DMS 273 (cell line): ENCODE data around the gene ZNF205.

Source experiments
- DNase-seq: peaks from one replicate; lab custom pipeline; 2025; ENCODE audit not compliant: unreplicated experiment; lab: John Stamatoyannopoulos, UW

Gene ZNF205

DNA sequence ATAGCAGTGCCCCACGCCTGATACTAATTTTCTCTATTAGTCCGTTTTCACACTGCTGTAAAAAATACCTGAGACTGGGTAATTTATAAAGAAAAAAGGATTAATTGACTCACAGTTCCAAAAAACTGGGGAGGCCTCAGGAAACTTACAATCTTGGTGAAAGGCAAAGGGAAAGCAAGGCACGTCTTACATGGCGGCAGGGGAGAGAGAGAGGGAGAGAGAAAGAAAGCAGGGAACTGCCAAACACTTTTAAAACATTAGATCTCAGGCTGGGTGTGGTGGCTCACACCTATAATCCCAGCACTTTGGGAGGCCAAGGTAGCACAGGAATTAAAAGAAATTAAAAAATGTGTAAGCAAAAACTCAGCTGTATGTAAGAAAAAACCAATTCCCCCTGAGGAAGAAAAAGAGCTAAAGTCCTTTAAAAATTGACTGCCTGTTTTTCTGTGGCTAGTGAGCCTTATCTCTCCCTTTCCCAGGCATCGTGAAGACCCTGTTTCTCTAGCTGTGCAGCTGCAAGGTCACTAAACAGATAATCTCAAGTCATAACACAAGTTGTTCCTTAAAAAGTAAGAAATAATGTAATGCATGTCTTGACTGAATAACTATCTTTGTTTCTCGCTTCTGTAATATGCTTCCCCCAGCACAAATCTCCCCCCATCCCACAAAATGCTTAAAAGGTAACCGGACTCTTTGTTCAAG lies 27.3 kb upstream of the ZNF205 start:
- no peak for DNase-seq

DNA sequence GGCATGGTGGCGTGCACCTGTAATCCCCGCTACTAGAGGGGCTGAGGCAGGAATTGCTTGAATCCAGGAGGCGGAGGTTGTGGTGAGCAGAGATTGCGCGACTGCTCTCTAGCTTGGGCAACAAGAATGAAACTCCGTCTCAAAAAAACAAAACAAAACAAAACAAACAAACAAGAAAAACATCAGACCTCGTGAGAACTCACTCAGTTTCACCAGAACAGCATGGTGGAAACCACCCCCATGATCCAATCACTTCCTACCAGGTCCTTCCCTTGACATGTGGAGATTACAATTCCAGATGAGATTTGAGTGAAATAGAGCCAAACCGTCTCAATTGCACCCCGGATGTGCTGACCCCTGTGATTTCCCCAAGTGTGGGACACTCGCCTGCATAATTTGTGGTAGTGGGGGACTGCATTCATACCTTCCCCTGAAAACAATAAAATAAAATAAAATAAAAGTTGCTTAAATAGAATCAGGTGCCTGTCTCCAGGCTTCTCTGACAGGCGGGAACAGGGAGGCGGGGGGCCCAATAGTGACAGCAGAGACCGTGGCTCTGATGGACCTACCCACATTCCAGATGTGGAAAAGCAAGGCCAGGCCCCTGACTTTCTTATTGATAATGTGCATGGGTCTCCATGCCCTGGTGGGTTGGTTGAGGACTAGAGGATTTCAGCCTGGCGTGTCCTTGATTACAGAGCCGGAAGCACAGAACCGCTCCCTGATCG lies 26.4 kb upstream of the ZNF205 start:
- DNase-seq = no peak

DNA sequence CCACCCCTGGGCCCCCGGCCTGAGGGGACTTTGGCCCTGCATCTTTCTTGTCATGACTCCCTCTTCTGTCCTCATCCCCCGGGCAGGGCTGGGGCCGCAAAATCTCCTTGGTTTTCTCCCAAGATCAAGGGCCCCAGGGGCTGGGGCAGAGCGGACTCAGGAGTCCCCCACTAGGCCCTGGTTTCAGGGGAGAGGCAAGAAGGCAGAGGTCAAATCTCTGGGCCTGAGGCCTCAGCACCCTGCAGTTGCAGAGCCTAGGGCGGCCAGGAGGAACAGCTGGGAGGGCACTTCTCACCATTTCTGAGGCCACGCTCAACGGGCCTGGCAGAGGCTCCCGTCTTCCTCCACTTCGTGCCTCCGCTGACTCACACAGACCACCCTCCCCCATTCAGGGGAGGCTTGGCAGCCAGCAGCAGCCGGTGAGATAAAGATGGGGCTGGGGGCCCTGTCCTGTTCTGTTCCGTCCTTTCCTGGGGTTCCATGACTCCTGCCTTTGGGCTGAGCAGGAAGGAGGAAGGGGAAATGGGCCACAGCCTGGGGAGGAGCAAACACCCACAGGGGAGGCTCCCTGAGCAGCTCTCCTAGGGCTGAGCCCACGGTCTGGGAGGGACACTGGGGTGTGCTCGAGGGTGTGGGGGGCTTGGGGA lies 25.7 kb upstream of the ZNF205 start:
- DNase-seq = no peak

DNA sequence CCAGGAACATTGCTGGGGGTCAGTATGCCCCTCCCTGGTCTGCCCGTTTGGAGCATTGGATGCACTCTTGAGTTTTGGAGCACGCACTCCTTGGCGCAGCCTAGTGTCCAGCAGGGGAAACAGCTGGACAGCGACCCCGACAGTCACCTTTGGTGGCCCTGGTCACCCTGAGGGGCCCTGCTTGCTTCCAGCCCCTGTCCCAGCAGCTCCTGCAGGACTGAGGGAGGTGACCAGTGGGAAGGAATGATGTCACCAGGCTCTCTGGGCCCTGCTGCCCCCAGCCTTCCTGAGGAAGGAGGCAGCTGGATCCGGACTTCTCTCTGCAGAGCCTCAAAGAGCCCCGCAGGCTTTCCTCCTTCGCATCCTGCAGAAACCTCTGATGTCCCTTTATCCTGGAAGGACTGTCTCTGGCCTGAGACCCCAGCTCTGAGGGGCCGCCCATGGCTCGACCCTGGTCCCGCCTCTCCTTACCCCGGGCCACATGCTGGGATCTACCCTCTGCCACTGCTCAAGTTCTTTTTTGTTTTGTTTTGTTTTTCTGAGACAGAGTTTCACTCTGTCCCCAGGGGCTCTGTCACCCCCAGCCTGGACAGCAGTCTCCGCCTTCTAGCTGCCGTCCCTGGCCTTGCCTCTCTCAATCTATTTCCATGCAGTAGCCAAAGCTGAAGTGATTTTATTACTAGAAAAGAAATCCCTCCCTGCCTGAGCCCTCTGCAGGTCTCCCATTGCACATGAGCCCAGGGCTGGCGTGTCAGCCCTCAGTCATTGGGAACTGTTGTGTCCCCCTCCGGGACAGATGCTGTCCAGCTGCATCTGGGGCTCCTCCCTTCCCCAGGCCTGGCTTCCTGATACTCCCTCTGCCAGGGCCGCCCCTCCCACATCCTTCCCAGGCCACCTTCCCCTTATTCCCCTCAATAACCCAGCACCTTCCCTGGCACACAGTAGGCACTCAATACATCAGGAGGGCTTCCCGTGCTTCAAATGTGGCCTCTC lies 24.8 kb upstream of the ZNF205 start:
- no peak for DNase-seq

DNA sequence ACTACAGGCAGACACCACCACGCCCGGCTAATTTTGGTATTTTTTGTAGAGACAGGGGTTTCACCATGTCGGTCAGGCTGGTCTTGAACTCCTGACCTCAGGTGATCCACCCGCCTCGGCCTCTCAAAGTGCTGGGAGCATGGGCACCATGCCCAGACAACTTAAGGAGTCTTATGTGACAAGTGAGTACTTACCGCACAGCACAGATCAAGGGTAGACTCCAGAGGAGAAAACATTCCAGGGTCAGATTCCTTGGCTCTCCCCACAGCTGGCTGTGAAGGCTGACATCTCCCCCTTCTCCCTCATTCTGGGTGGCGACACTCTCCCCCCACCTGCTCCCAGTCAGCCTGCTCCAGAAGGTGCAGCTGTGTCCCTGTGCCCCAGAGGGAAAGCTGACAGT lies 23.9 kb upstream of the ZNF205 start:
- DNase-seq = no peak

DNA sequence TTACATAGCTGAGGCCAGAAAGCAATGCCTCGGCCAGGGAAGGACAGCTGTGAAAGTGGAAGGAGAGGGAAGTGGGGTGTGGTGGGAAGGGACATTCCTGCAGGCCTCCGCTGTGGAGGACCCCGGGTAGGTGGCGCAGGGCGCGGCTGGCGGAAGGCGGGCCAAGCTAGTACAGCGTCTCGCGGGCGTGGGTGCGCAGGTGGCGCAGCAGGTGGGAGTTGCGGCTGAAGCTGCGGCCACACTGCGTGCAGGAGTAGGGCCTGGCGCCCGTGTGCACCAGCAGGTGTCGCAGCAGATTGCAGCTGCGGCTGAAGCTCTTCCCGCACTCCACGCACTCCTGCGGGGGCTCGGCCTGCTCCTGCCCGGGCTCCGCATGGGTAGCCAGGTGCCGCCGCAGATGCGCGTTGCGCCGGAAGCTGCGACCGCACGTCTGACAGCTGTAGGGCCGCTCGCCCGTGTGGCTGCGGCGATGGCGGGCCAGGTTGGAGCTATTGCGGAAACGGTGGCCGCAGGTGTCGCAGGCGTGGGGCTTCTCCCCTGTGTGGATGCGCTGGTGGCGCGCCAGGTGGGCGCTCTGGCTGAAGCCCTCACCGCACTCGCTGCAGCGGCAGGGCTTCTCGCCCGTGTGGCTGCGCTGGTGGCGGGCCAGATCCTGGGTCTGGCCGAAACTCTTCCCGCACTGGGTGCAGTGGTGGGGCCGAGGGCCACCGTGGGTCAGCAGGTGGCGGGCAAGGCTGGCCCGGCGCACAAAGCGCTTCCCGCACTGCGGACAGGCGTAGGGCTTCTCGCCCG lies 23.3 kb upstream of the ZNF205 start:
- DNase-seq = no peak

DNA sequence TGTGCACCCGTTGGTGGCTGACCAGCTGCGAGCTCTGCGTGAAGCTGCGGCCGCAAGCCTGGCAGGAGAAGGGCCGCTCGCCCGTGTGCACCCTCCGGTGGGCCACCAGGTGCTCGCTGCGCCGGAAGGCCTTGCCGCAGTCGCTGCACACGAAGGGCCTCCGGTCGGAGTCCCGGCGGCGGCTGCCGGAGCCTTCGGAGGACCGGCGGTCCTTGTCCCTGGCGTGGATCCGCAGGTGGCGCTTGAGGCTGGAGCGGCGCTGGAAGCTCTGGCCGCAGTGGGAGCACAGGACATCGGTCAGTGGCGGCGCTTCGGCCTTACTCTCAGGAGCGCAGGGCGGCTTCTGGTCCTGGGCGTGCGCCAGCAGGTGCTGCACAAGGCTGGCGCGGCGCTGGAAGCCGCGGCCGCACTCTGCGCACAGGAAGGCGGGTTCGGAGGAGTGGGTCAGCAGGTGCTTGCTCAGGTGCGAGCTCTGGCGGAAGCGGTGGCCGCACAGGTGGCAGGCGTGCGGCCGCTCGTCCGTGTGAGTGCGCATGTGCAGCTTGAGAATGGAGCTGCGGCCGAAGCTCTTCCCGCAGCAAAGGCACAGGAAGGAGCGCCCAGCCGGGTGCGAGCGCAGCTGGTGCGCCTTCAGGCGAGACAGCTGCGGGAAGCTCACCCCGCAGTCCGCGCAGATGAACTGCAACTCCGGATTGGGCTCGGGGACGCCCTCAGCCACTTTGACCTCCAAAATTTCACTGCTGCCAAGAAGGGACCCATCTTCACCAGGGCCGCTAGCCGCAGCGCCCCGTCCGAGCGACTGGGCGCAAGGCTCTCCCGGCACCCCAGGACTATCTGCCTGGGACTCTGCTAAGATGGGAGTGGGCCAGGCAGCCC lies 22.4 kb upstream of the ZNF205 start:
- DNase-seq = no peak

DNA sequence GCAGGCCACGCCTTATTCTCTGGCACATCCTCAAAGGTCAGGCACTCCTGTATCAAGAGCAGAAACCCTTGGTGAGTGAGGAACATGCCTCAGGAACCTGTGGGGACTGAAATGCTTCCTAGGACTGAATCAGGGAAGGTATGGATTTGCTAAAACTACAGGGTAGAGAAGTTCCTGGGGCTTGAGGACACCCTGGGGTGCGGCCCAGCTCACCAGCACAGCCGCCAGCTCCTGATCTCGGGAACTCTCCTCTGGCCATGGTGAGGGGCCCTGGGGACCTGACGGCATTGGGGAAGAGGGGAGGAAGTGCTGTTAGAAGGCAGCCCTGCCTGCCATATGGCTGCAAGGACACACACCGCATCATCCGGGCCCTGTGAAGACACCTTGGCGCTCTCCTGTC lies 20.8 kb upstream of the ZNF205 start:
- no peak for DNase-seq

DNA sequence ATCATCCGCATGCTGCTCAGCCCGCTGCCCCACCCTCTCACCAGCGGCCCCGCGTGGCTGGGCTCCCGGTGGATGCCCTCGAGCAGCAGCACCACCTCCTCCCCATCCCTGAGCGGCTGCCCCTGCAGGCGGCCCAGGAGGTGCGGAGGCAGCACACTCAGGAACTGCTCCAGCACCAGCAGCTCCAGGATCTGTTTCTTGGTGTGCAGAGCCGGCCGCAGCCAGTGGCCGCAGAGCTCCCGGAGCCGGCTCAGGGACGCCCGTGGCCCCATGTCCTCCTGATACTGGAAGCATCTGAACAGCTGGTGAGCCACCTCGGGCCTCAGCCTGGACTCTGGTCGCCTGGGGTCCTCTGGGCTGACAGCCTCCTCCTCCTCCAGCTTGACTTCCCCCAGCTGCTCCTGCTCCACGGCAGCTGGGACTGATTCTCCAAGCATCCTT lies 19.9 kb upstream of the ZNF205 start:
- DNase-seq = no peak

DNA sequence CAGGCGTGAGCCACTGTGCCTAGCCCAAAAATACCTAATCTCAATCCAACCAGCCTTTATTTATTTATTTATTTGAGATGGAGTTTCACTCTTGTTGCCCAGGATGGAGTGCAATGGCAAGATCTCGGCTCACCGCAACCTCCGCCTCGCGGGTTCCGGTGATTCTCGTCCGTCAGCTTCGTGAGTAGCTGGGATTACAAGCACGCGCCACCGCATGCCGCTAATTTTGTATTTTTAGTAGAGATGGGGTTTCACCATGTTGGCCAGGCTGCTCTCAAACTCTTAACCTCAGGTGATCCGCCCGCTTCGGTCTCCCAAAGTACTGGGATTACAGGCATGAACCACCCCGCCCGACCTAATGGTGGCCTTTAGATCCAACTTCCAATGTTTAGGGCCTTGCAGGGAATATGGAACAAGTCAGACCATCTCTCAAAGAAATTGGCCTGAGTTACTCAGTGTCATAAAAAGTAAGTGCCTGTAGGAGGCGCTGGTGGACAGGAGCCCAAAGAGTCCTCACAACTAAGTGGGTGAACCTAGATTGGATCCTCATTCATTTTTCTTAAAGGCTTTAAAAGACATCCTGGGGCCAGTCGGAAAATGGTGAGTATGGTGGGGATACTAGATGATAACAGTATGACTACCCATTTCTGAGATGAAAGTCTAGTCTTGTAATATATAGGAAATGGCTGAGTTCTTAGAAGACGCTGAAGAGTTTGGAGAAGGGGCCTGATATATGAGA lies 17.9 kb upstream of the ZNF205 start:
- peak; percentile 73 for DNase-seq

DNA sequence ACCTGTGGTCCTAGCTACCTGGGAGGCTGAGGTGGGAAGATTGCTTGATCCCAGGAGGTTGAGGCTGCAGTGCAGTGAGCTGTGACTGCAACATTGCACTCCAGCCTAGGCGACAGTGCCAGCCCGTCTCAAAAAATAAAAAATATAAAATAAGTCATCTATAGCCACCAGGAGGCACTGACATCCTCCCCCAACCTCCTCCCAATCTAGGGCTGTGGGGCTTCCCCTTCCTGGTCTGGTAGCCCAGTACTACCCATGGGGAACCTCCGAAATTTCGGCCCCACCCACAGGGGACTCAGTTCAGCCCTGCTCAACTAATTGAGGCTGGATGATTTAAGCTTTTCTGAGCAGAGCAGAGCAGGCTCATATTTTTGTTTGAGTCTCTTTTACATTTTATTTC lies 16.5 kb upstream of the ZNF205 start:
- peak; percentile 61 for DNase-seq

DNA sequence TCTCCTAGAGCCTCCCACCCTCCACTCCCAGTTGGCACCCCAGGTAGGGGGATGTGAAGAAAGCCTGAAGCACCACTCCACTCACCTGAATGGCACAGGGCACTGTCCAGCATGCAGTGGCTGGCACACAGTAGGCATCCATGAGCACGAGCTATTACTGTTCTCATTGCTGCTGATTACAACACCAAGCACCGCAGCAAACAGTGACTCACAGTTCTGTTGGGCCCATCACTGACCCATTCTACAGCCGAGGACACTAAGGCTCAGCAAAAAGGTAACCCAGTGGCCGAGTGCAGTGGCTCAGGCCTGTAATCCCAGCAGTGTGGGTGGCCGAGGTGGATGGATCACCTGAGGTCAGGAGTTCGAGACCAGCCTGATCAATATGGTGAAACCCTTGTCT lies 16.0 kb upstream of the ZNF205 start:
- no peak for DNase-seq

DNA sequence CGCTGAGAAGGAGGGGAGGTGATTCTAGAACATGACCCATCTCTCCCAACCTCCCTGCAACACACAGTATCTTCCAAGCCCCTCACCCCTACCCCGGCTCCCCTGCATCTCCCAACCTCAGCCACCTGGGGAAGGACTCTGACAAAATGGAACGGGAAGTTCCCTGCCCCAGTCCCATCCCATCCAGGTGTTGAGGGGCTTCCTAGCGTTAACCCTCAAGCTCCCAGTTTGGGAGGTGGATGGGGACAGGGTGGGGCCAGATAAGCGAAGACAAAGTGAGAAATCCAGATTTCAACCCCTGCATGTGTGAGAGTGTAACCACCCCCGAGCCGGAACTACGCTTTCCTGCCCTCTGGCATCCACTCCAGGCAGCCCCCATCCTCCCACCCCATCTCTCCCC lies 15.1 kb upstream of the ZNF205 start:
- no peak for DNase-seq

DNA sequence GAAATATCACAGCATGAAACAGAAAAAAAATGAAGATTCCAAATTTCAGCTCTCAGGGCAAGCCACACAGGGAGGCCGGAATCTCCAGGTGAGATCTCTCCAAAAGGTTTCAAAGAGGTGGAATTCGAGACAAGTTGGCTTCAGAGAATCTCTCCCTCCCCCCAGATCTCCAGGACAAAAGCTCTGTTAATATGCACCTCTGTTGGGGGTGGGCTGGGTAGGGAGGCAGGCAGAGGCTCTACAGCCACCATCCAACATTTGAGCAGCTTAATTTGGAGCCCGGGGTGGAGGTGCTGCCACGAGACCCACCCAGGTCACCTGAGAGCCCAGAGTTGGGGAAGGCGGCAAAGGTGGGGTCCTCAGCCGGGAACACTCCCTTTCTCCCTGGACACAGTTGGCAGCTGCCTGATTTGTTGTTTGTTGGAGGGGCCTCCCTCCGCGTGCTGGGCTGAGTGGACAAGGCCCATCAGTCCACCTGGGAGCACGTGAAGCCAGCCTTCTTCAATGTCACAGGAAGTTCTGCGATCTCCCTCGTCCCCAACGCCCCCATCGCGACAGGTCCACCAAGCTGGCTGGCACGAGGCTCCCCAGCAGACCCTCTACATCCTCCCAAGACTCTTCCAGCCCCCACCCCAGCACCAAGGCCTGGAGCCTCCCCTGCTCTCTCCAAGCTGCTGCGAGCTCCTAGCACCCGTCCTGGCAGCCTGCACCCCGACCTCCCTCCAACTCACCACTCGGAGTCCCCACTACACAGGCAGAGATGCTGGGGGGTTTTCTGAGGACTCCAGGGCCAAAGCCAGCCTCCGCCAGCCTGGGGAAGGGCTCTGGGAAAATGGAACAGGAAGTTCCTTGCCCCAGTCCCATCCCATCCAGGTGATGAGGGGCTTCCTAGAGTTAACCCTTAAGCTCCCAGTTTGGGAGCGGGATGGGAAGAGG lies 13.7 kb upstream of the ZNF205 start, which contains the start of gene ZSCAN10:
Gene ZSCAN10, minus strand, starts transcription at position 836 of the 936 bp plus-strand sequence. CDS start 6,357 bp downstream, outside the sequence.
- DNase-seq = no peak

DNA sequence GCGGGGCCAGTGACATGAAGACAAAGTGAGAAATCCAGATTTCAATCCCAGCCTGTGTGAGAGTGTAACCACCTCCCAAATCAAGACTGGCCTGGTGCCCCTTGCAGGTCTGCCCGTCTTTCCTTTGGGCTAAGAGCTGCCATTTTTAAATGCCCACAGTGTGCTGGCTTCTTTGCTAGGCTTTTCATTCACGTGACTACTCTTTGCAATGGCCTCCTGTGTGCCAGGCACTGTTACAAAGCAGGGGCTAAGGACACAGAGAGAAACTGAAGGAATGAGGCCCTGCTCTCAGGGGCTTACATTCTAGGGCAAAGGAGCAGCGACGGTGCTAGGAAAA lies 13.0 kb upstream of the ZNF205 start:
- no peak for DNase-seq

DNA sequence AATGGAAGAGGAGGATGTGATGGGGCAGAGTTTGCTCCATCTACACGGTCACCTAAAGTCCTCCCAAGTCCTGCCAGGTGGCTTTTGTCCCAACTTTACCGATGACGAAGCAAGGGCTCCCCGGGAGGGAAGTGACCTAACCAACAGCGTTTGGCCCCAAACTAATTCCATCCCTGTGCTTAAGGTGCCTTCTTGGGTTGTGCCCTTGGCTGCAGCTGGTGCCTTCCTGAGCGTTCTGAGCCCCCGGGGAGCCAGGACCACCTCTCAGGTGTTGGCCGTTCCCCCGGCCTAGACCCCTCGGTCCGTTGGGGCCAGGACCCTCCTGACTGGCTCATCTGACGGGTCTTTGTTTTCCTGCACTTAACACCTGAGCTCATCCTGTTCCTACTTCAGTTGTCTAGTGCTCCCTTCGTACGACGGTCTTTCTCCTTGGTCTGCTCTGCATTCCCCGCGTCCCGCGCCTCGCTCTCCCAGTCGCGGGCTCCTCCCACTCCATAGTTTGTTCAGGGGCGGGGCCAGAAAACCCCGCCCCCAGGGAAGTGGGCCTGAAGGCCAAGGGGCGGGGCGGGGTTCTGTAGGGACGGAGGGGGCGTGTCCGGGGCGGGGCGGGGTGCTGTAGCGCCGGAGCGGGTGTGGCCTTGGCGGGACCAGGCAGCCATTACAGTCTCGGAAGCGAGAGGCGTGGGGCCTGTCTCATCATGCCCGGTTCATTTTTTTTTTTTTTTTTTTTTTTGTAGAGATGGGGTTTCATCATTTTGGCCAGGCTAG lies 12.5 kb upstream of the ZNF205 start:
- DNase-seq = peak; percentile 66
